CD4-positive, alpha-beta T cell treated with Interleukin-21 for 1 hour (primary cell): ENCODE results near the gene TBC1D19.
"Not testable (repeated sequence)": the region's sequence is repeated elsewhere in the genome, so short reads cannot be mapped to it uniquely, and the experiment has no call there.

Experiments
- DNase-seq: peaks from one replicate; pipeline ENCODE4 v3.0.0-alpha.2; 2020

The TBC1D19 gene

DNA sequence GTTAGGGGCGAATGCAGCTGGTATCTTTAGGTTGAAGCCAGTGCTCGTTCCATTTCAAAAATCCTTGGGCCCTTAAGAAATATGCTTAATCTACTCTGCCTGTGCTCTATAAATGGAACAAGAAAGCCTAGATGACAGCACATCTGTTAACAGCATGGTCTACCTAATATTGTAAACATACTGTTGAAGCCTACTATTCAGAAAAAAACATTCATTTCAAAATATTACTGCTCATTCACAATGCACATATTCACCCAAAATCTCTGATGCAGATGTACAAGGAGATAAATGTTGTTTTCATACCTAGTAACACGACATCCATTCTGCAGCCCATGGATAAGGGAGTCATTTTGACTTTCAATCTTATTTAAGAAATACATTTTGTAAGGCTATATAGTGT, 106.6 kb downstream of the TBC1D19 start:
- DNase-seq: no peak

GRCh38 chr4:26692014-26692726, 108.3 kb downstream of the TBC1D19 start:
- no peak for DNase-seq

- not testable (repeated sequence) for DNase-seq
Observed at GRCh38 chr4:26694131-26694530, 110.2 kb downstream of the TBC1D19 start.

- no peak for DNase-seq
Observed at GRCh38 chr4:26700110-26700509, 116.2 kb downstream of the TBC1D19 start.

GRCh38 chr4:26701095-26701494, 117.2 kb downstream of the TBC1D19 start:
- DNase-seq: no peak

DNA sequence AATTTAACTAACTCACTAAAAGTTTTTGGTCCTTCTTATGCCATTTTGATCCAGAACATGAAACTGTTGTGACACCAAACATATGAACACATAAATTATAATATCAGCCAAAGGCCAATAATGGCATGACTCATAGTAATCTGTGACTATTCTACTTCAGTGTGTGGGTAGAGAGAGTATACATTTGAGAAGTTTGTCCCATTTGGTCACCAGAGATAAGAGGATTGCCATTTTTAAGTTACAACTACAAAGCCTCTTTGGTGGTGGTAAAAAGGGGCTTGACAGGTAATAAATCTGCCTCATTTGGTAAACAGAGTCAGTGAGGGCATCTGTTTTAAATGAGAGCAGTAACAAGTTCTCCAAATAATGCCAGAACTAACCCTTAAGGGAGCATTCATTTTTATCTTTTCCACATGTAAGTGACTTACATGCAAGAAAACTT, 117.9 kb downstream of the TBC1D19 start:
- DNase-seq: no peak

DNA sequence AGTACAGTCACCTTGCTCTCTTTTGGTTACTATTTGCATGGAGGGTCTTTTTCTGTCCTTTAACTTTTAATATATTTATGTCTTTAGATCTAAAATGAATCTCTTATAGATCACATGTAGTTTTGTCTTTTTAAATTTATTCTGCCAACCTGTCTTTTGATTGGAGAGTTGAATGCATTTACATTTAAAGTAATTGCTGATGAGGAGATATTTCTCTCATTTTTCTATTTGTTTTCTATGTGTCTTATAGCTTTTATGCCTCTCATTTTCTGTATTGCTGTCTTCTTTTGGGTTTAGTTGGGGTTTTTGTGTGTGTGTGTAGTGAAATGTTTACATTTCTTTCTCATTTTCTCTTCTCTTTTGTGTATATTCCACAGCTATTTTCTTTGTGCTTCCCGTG, 123.5 kb downstream of the TBC1D19 start:
- DNase-seq: no peak

GRCh38 chr4:26709246-26709645, 125.4 kb downstream of the TBC1D19 start:
- no peak for DNase-seq

DNA sequence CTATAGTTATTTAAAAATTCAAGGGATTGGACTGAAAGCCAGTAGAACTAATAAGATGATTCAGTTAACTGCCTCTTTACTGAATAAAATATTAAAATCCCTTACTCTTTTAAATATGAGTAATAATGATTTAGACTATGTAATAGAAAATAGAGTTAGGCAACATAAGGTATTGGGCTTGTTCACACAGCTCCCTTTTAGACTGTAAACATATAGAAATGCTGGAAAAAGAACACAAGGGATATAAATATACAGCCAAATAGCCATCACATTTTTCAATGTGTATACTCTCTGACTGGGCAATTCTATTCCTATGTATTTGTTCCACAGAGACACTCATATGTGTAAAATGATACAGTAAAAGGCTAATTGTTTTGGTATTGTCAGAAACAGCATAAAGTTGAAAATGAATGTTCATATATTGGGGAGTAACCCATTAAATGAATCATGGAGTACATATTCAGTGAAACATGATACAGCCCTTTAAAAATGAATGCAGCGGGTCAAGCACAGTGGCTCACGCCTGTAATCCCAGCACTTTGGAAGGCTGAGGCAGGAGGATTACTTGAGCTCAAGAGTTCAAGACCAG, 129.8 kb downstream of the TBC1D19 start:
- no peak for DNase-seq

- no peak for DNase-seq
Observed at GRCh38 chr4:26715636-26716242, 131.9 kb downstream of the TBC1D19 start.

GRCh38 chr4:26717332-26717731, 133.4 kb downstream of the TBC1D19 start:
- no peak for DNase-seq

- peak; percentile 3 for DNase-seq
Observed at GRCh38 chr4:26719954-26720552, 136.2 kb downstream of the TBC1D19 start.

DNA sequence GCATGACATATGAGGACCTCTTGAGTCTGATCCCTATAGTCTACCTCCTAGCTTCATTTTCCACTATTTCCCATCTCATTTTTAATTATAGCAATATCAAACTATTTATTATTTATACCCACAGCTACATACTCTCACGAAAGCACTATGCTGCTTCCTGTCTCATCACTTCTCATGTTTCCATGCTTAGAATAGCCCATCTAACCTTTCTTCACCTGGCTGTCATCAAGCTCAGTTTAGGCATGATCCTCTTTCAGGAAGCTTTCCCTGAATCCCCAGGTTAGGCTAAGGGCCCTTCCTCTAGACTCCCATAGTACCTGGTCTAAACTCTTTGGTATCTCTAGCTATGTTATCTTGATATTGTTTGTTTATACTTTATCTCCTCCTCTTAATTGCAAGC, 137.8 kb downstream of the TBC1D19 start:
- DNase-seq: no peak

- peak; percentile 45 for DNase-seq
Observed at GRCh38 chr4:26723216-26723615, 139.3 kb downstream of the TBC1D19 start.

DNA sequence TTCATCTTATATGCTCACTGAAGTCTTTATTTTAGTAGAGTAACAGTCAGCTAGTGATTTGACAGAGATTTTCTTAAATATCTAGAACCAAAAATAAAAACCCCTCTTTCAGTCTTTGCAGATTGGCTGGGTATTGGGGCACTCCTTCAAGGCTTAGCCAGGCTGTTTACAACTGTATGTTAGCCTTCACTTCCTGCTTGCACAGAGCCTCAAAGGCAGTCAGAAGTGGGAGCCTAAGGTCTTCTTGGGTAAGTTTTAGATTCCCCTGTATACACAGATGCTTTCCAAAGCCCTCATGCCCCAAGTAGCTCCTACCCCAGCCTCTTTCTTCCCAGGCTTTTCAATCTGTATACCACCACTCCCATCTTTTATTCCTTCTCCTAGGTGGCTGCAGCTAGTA, 140.7 kb downstream of the TBC1D19 start:
- DNase-seq: no peak

DNA sequence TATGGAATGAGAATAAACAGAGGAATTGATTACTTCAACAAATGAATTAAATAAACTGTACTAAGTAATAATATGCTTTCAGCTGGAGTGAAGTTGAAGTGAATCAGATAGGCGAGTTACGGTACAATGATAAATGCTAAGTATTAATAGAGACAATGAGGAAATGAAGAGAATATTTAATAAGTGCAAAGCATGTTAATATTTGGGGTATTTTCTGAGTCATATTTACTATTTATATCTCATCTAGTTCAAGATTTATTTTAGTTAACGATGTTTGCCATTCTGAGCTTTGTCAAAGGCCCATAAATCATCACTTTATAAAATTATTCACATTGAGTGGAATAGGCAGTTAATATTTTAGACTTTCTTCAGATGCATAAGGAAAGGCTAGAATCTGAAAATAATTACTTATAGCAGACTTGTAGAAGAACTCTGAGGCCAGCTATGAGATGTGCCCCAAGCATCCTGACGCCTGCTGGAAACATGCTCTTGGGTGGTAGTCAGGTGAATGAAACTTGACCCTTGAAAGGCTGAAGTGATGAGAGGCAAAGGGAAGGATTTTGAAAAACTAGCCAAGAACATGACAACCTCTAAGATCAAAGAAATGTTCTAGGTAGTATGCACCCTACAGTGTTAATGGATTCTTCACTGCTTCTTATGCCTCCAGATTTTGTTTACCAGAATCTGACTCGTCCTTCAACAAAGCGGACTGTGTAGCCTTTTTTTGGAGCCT, 142.9 kb downstream of the TBC1D19 start:
- no peak for DNase-seq

GRCh38 chr4:26727844-26728243, 144.0 kb downstream of the TBC1D19 start:
- DNase-seq: no peak

- no peak for DNase-seq
Observed at GRCh38 chr4:26729027-26729426, 145.1 kb downstream of the TBC1D19 start.

DNA sequence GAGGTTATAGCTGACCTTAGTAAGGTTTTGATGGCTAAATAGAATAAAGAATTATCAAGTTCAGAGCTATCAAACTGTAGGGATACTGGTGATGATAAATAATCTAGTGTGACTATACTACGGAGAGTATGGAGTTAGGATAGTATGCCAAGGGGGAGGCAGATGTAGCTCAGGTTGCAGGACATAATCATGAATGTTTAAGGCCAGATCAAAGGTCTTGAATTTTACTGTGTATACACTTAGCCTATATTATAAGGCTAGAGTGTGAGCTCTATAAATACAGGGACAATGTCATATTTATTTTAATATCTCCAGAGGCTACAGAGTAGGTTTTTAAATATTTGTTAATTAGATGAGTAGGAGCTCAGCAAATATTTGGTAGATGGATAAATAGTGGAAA, 145.7 kb downstream of the TBC1D19 start:
- no peak for DNase-seq

- DNase-seq: no peak
Observed at GRCh38 chr4:26731351-26732035, 147.6 kb downstream of the TBC1D19 start.

- no peak for DNase-seq
Observed at GRCh38 chr4:26732356-26732755, 148.5 kb downstream of the TBC1D19 start.

GRCh38 chr4:26736621-26737020, 152.7 kb downstream of the TBC1D19 start:
- DNase-seq: no peak

GRCh38 chr4:26737385-26737784, 153.5 kb downstream of the TBC1D19 start:
- no peak for DNase-seq
